Peyer's patch (tissue), 4 donors: ENCODE measurements around the gene HRC. TPM values are rescaled to one million over a fixed set of nuclear protein-coding genes. Genes with fewer than 3 reads are reported as not detected.

Source experiments
- DNase-seq, 3 donors: peaks; one replicate each; pipeline ENCODE4 v3.0.0-alpha.2; 2017 to 2019
- H3K27ac ChIP-seq, 4 donors: fragments of 200-600 bp; sonication (generic); one replicate each; pipeline ENCODE4 v1.5.1; 2016 to 2019
- H3K27me3 ChIP-seq, 2 donors: fragments of 200-600 bp; sonication (generic); one replicate each; pipeline ENCODE4 v1.5.1; 2019
- H3K36me3 ChIP-seq, 3 donors: fragments of 200-600 bp; sonication (generic); one replicate each; pipeline ENCODE4 v1.5.1; 2016 to 2019
- H3K4me1 ChIP-seq, 4 donors: fragments of 200-600 bp; sonication (generic); one replicate each; pipeline ENCODE4 v1.5.1; 2016 to 2019
- H3K4me3 ChIP-seq, 4 donors: fragments of 200-600 bp; sonication (generic); 1 replicate in 3 of 4; 2 replicates in 1 of 4; pipeline ENCODE4 v1.5.1; 2016 to 2019; ENCODE audit warnings: mild to moderate bottlenecking in 1 of 4
- H3K9me3 ChIP-seq, 4 donors: fragments of 200-600 bp; sonication (generic); one replicate each; pipeline ENCODE4 v1.5.1; 2016 to 2019; ENCODE audit warnings: mild to moderate bottlenecking in 1 of 4
- CTCF ChIP-seq, 6 experiments: fragments of 450-650 bp in 4 of 6; fragments of 200-600 bp in 2 of 6; sonication (generic) in 1 of 6; IDR thresholded peaks; one replicate each; pipeline ENCODE4 v1.5.1; 2017 to 2019; ENCODE audit warnings: antibody characterized with exemption in 6 of 6, mild to moderate bottlenecking in 3 of 6, moderate library complexity in 1 of 6
- POLR2A ChIP-seq, 2 donors: fragments of 450-650 bp; IDR thresholded peaks; one replicate each; pipeline ENCODE4 v1.5.1; 2017; ENCODE audit warnings: antibody characterized with exemption in 2 of 2, mild to moderate bottlenecking in 2 of 2, moderate library complexity in 2 of 2
- total RNA-seq, 4 donors: library from RNA; depleted of rRNA; stranded (reverse); fragments of >200 nt; gene quantifications; one replicate each; pipeline ENCODE4 v1.1.0, GENCODE V29; 2016

Gene HRC
- total RNA-seq, 4 donors from 2014 or later = 0.35 to 0.76 (median 0.67) TPM; not detected in 1

GRCh38 chr19:49155820-49156346 lies 687 bp upstream of the HRC start:
- peaks cover 0 to 5% (median 0%) of the 10 kb centered on the region in 4 donors for H3K9me3 ChIP-seq
- no peak overlapping the region for H3K4me3 ChIP-seq
- TF ChIP-seq CTCF (IDR thresholded peaks at IDR 0.05) (no peak), POLR2A (IDR thresholded peaks at IDR 0.05) (no peak)
- no peaks in the 10 kb centered on the region for H3K27me3 ChIP-seq
- DNase-seq = no peak
- peak overlapping the region in 1 of 4 donors; percentile 12 for H3K27ac ChIP-seq
- H3K36me3 ChIP-seq = no peaks in the 10 kb centered on the region
- H3K4me1 ChIP-seq = peaks cover 0 to 29% (median 5%) of the 10 kb centered on the region in 4 donors

- peaks cover 0 to 8% (median 0%) of the 10 kb centered on the region in 4 donors for H3K9me3 ChIP-seq
- TF ChIP-seq CTCF (IDR thresholded peaks at IDR 0.05) (no peak), POLR2A (IDR thresholded peaks at IDR 0.05) (no peak)
- no peaks in the 10 kb centered on the region for H3K36me3 ChIP-seq
- H3K4me1 ChIP-seq = peaks cover 4 to 20% (median 14%) of the 10 kb centered on the region in 4 donors
- H3K27ac ChIP-seq = no peak overlapping the region
- H3K4me3 ChIP-seq = no peak overlapping the region
- DNase-seq = no peak
- no peaks in the 10 kb centered on the region for H3K27me3 ChIP-seq
Measured at GRCh38 chr19:49154279-49154678, 917 bp downstream of the HRC start.

GRCh38 chr19:49153167-49153809 lies 1.9 kb downstream of the HRC start:
- Histone ChIP-seq H3K27me3 (no peaks in the 10 kb centered on the region), H3K27ac (no peak overlapping the region), H3K4me3 (no peak overlapping the region), H3K36me3 (no peaks in the 10 kb centered on the region), H3K9me3 (peaks cover 0 to 12% (median 0%) of the 10 kb centered on the region in 4 donors), H3K4me1 (peaks cover 4 to 27% (median 20%) of the 10 kb centered on the region in 4 donors)
- no peak for TF ChIP-seq POLR2A (IDR thresholded peaks at IDR 0.05)
- no peak for TF ChIP-seq CTCF (IDR thresholded peaks at IDR 0.05)
- DNase-seq = no peak

GRCh38 chr19:49152119-49152550 lies 3.1 kb downstream of the HRC start:
- H3K27ac ChIP-seq = peak overlapping the region in 2 of 4 donors; percentile 40 to 97
- no peaks in the 10 kb centered on the region for H3K27me3 ChIP-seq
- no peaks in the 10 kb centered on the region for H3K36me3 ChIP-seq
- no peak for DNase-seq
- H3K9me3 ChIP-seq = peaks cover 0 to 12% (median 0%) of the 10 kb centered on the region in 4 donors
- no peak overlapping the region for H3K4me3 ChIP-seq
- peaks cover 4 to 30% (median 20%) of the 10 kb centered on the region in 4 donors for H3K4me1 ChIP-seq
- TF ChIP-seq POLR2A (IDR thresholded peaks at IDR 0.05) (no peak), CTCF (IDR thresholded peaks at IDR 0.05) (no peak)

- no peaks in the 10 kb centered on the region for H3K27me3 ChIP-seq
- DNase-seq = peak; percentile 22 to 99 (median 96)
- H3K27ac ChIP-seq = peak overlapping the region in 3 of 4 donors; percentile 83 to 97 (median 87)
- no peaks in the 10 kb centered on the region for H3K36me3 ChIP-seq
- peaks cover 4 to 30% (median 20%) of the 10 kb centered on the region in 4 donors for H3K4me1 ChIP-seq
- peaks cover 0 to 12% (median 0%) of the 10 kb centered on the region in 4 donors for H3K9me3 ChIP-seq
- no peak for TF ChIP-seq CTCF (IDR thresholded peaks at IDR 0.05)
- TF ChIP-seq POLR2A (IDR thresholded peaks at IDR 0.05) = peak in 1 of 2 donors; percentile 58
- peak overlapping the region in 3 of 4 donors; percentile 46 to 73 (median 63) for H3K4me3 ChIP-seq
Measured at GRCh38 chr19:49151267-49152118, 3.7 kb downstream of the HRC start.
